ENCODE measurements around the gene DUSP14. TPM values are rescaled to one million over a fixed set of nuclear protein-coding genes. Genes with fewer than 3 reads are reported as not detected.

Gene DUSP14
- polyA plus RNA-seq, 1 of the 3 experiments (the other 2 are of a cell fraction), result 85.8 TPM

DNA sequence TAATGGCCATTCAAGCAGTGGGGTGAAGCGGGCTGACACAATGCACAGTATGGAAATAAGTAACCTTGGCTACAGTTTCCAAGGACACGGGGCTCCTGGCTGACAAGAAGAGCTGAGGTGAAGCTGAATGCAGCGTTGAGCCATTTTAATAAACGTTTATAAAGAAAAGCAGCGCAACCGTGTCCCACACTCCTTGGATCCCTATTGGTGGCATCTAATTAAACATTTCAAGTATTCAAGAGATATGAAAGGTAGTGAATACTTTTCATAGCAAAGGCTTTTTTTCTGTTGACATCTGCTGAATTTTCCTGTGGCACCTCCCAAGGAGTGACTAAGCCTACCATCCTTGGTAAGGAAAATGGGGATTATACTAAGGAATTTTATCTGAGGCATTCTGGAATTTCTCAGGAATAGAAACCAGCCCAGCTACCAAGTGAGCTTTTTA lies 26.5 kb downstream of the DUSP14 start:
- H3K36me3 ChIP-seq (replicated peaks in 1 of 2; ENCODE audit: control insufficient read depth in 1 of 2, insufficient read depth in 2 of 2, low read length in 1 of 2), result peaks cover 51 to 71% of the 10 kb centered on the region in 2 experiments
- POLR2A ChIA-PET, result interaction anchor here (0.7 kb wide), 1 partner anchor 38 kb away, joined by 3 read pairs; no protein-coding TSS in a partner anchor

GRCh38 chr17:37517881-37518280 lies 28.2 kb downstream of the DUSP14 start:
- no peaks in the 10 kb centered on the region for H4K20me1 ChIP-seq (ENCODE audit: insufficient read depth)
- no peaks in the 10 kb centered on the region for H3K9me3 ChIP-seq
- H2AFZ ChIP-seq (ENCODE audit: low read depth), result no peak overlapping the region
- H3K9ac ChIP-seq, result no peak overlapping the region
- H3K36me3 ChIP-seq (replicated peaks in 1 of 2; ENCODE audit: control insufficient read depth in 1 of 2, insufficient read depth in 2 of 2, low read length in 1 of 2), result peaks cover 48 to 60% of the 10 kb centered on the region in 2 experiments
- peaks cover 23% of the 10 kb centered on the region for H3K79me2 ChIP-seq (ENCODE audit: insufficient read depth)
- H3F3A ChIP-seq (replicated peaks; ENCODE audit: insufficient read depth), result peaks cover 28% of the 10 kb centered on the region
- no peak for DNase-seq
- H3K27ac ChIP-seq (ENCODE audit: low read depth in 2 of 2, low read length in 1 of 2), result no peak overlapping the region
- TF ChIP-seq EP300 (IDR thresholded peaks at IDR 0.05; ENCODE audit: borderline replicate concordance in 1 of 2, low read depth in 1 of 2, low read length in 1 of 2), result no peak
- no peak for TF ChIP-seq MAX (IDR thresholded peaks at IDR 0.05; ENCODE audit: low read depth)
- TF ChIP-seq MXI1 (IDR thresholded peaks at IDR 0.05; ENCODE audit: low read depth, low read length), result no peak
- no peak for TF ChIP-seq USF1 (IDR thresholded peaks at IDR 0.05; ENCODE audit: borderline replicate concordance, low read depth)
- TF ChIP-seq, protein P1, sequence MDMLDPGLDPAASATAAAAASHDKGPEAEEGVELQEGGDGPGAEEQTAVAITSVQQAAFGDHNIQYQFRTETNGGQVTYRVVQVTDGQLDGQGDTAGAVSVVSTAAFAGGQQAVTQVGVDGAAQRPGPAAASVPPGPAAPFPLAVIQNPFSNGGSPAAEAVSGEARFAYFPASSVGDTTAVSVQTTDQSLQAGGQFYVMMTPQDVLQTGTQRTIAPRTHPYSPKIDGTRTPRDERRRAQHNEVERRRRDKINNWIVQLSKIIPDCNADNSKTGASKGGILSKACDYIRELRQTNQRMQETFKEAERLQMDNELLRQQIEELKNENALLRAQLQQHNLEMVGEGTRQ (IDR thresholded peaks at IDR 0.05; ENCODE audit: borderline replicate concordance, low read depth, low read length), result no peak
- TF ChIP-seq FOXM1 (IDR thresholded peaks at IDR 0.05; ENCODE audit: low read depth), result no peak
- no peak for TF ChIP-seq PBX3 (IDR thresholded peaks at IDR 0.05)
- TF ChIP-seq RFX5 (IDR thresholded peaks at IDR 0.05; ENCODE audit: low read length), result no peak
- no peak for TF ChIP-seq MEF2A (IDR thresholded peaks at IDR 0.05; ENCODE audit: borderline replicate concordance, low read depth)
- no peak for TF ChIP-seq GATA2 (CRISPR knock-in tag; IDR thresholded peaks at IDR 0.05)
- TF ChIP-seq FOXJ3 (CRISPR knock-in tag; IDR thresholded peaks at IDR 0.05), result no peak
- TF ChIP-seq RAD21 (IDR thresholded peaks at IDR 0.05; ENCODE audit: low read length), result no peak
- TF ChIP-seq RCOR1 (IDR thresholded peaks at IDR 0.05; ENCODE audit: low read length), result no peak
- TF ChIP-seq, protein P2, sequence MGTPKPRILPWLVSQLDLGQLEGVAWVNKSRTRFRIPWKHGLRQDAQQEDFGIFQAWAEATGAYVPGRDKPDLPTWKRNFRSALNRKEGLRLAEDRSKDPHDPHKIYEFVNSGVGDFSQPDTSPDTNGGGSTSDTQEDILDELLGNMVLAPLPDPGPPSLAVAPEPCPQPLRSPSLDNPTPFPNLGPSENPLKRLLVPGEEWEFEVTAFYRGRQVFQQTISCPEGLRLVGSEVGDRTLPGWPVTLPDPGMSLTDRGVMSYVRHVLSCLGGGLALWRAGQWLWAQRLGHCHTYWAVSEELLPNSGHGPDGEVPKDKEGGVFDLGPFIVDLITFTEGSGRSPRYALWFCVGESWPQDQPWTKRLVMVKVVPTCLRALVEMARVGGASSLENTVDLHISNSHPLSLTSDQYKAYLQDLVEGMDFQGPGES (IDR thresholded peaks at IDR 0.05; ENCODE audit: low read depth, low read length), result no peak
- POLR2A ChIA-PET, result no interaction called here
- H3K4me2 ChIP-seq, result no peak overlapping the region
- H3K4me3 ChIP-seq (ENCODE audit: low read depth in 2 of 2, low read length in 1 of 2), result no peak overlapping the region
- no peaks in the 10 kb centered on the region for H3K9me2 ChIP-seq
- H3K4me1 ChIP-seq (ENCODE audit: control insufficient read depth in 1 of 2, insufficient read depth in 2 of 2, low read depth in 1 of 2, low read length in 1 of 2), result peaks cover 4 to 8% of the 10 kb centered on the region in 2 experiments; a peak in 1 of 4 replicates
- H3K27me3 ChIP-seq (ENCODE audit: insufficient read depth), result no peaks in the 10 kb centered on the region
- whole genome bisulfite sequencing (ENCODE audit: low lambda C conversion rate), result 97% methylated on average over 4 of the region's 4 CpGs
- CTCF ChIA-PET, result interaction anchor here (2.2 to 4.2 kb wide), 2 partner anchors 10 to 144 kb away, joined by 6 to 19 read pairs; no protein-coding TSS in a partner anchor

More for the DNA sequence above, 26.5 kb downstream of the DUSP14 start:
- H4K20me1 ChIP-seq (ENCODE audit: insufficient read depth), result peaks cover 7% of the 10 kb centered on the region; the same call in 1 of the 2 replicates
- no peaks in the 10 kb centered on the region for H3K9me2 ChIP-seq
- peak overlapping the region in 1 of 2 experiments; percentile 37; a peak in 2 of 4 replicates for H3K27ac ChIP-seq (ENCODE audit: low read depth in 2 of 2, low read length in 1 of 2)
- peaks cover 36% of the 10 kb centered on the region for H3K79me2 ChIP-seq (ENCODE audit: insufficient read depth)
- H3K27me3 ChIP-seq (ENCODE audit: insufficient read depth), result no peaks in the 10 kb centered on the region
- TF ChIP-seq JUND (IDR thresholded peaks at IDR 0.05), result peak; percentile 32; the same call in 1 of the 2 replicates
- no peak for TF ChIP-seq MXI1 (IDR thresholded peaks at IDR 0.05; ENCODE audit: low read depth, low read length)
- no peak overlapping the region for H3K4me3 ChIP-seq (ENCODE audit: low read depth in 2 of 2, low read length in 1 of 2)
- DNase-seq, result no peak
- H2AFZ ChIP-seq (ENCODE audit: low read depth), result no peak overlapping the region
- CTCF ChIA-PET, result interaction anchor here (0.7 to 4.2 kb wide), 5 partner anchors 9 to 94 kb away, joined by 3 to 19 read pairs (median 3); partner anchors contain the start of gene SYNRG
- no peaks in the 10 kb centered on the region for H3K9me3 ChIP-seq
- 85% methylated on average over 6 of the region's 6 CpGs for WGBS (ENCODE audit: low lambda C conversion rate)
- peaks cover 28% of the 10 kb centered on the region for H3F3A ChIP-seq (replicated peaks; ENCODE audit: insufficient read depth)
- H3K9ac ChIP-seq, result no peak overlapping the region
- no peak overlapping the region for H3K4me2 ChIP-seq
- H3K4me1 ChIP-seq (ENCODE audit: control insufficient read depth in 1 of 2, insufficient read depth in 2 of 2, low read depth in 1 of 2, low read length in 1 of 2), result peaks cover 4 to 8% of the 10 kb centered on the region in 2 experiments; a peak in 1 of 4 replicates
